Measurements from ENCODE around the gene VWF.
"Not testable (repeated sequence)": the region's sequence is repeated elsewhere in the genome, so short reads cannot be mapped to it uniquely, and the experiment has no call there.

Gene VWF

GRCh38 chr12:6015271-6015670 is 109.2 kb downstream of the VWF start:
- not testable (repeated sequence) for H3K4me3 ChIP-seq (ENCODE audit: low read depth, low read length); DNase-seq (ENCODE audit: low read depth)
- peak; percentile 18 for TF ChIP-seq CTCF (IDR thresholded peaks at IDR 0.05; ENCODE audit: low read depth, low read length, missing control alignments)

- H3K4me3 ChIP-seq (ENCODE audit: low read depth, low read length); DNase-seq (ENCODE audit: low read depth): not testable (repeated sequence)
Observed at GRCh38 chr12:6010631-6011350, 113.7 kb downstream of the VWF start.

- no peak for TF ChIP-seq CTCF (IDR thresholded peaks at IDR 0.05; ENCODE audit: low read depth, low read length, missing control alignments)
- H3K4me3 ChIP-seq (ENCODE audit: low read depth, low read length): no peak overlapping the region
Observed at GRCh38 chr12:5997260-5997659, 127.2 kb downstream of the VWF start.

GRCh38 chr12:5996459-5996858 is 128.0 kb downstream of the VWF start:
- H3K4me3 ChIP-seq (ENCODE audit: low read depth, low read length): no peak overlapping the region
- TF ChIP-seq CTCF (IDR thresholded peaks at IDR 0.05; ENCODE audit: low read depth, low read length, missing control alignments): no peak
- no peak for DNase-seq (ENCODE audit: low read depth)

More at GRCh38 chr12:5997260-5997659, 127.2 kb downstream of the VWF start:
- no peak for DNase-seq (ENCODE audit: low read depth)

GRCh38 chr12:5989621-5990020 is 134.8 kb downstream of the VWF start:
- no peak overlapping the region for H3K4me3 ChIP-seq (ENCODE audit: low read depth, low read length)
- no peak for TF ChIP-seq CTCF (IDR thresholded peaks at IDR 0.05; ENCODE audit: low read depth, low read length, missing control alignments)
- no peak for DNase-seq (ENCODE audit: low read depth)

- DNase-seq (ENCODE audit: low read depth): peak; percentile 12
- no peak overlapping the region for H3K4me3 ChIP-seq (ENCODE audit: low read depth, low read length)
- peak; percentile 94 for TF ChIP-seq CTCF (IDR thresholded peaks at IDR 0.05; ENCODE audit: low read depth, low read length, missing control alignments)
Observed at GRCh38 chr12:5988659-5989116, 135.8 kb downstream of the VWF start.

GRCh38 chr12:5988088-5988487 is 136.4 kb downstream of the VWF start:
- H3K4me3 ChIP-seq (ENCODE audit: low read depth, low read length): no peak overlapping the region
- DNase-seq (ENCODE audit: low read depth): no peak
- no peak for TF ChIP-seq CTCF (IDR thresholded peaks at IDR 0.05; ENCODE audit: low read depth, low read length, missing control alignments)
